Activated CD8-positive, alpha-beta T cell treated with anti-CD3 and anti-CD28 coated beads for 36 hours (primary cell): ENCODE data around the gene MANBA. TPM values are rescaled to one million over a fixed set of nuclear protein-coding genes. Genes with fewer than 3 reads are reported as not detected.
A peak's percentile ranks its signal among the peaks of the same experiment; 100 is the strongest.

ENCODE experiments used
- ATAC-seq: fragments of 200-7000 bp; cut with Tn5 transposase; one replicate; pipeline ENCODE4 v1.10.0; 2021; ENCODE audit warnings: mild to moderate bottlenecking, moderate library complexity
- CTCF ChIA-PET: fragments of 350-600 bp; sonication (Branson Sonifier 250); formaldehyde crosslinking; loops from one replicate; lab custom pipeline; 2021; ENCODE audit warnings: antibody characterized with exemption; lab: Charles Lee
- POLR2A ChIA-PET: fragments of 350-600 bp; sonication (Branson Sonifier 250); formaldehyde crosslinking; loops from one replicate; lab custom pipeline; 2021; ENCODE audit warnings: antibody characterized with exemption; lab: Charles Lee
- DNase-seq: peaks from one replicate; pipeline ENCODE4 v3.0.0-alpha.2; 2020
- H3K27ac Mint-ChIP-seq: one replicate; pipeline ENCODE4 v1.8.0; 2021; ENCODE audit warnings: mild to moderate bottlenecking, mixed read lengths
- H3K27me3 Mint-ChIP-seq: one replicate; pipeline ENCODE4 v1.8.0; 2021; ENCODE audit warnings: mixed read lengths
- H3K36me3 Mint-ChIP-seq: one replicate; pipeline ENCODE4 v1.8.0; 2021; ENCODE audit warnings: low read depth, mixed read lengths
- H3K4me1 Mint-ChIP-seq: one replicate; pipeline ENCODE4 v1.8.0; 2021; ENCODE audit warnings: low read depth, mixed read lengths
- H3K4me3 Mint-ChIP-seq: one replicate; pipeline ENCODE4 v1.8.0; 2021; ENCODE audit warnings: mild to moderate bottlenecking, moderate library complexity, mixed read lengths
- H3K9me3 Mint-ChIP-seq: one replicate; pipeline ENCODE4 v1.8.0; 2021; ENCODE audit warnings: mixed read lengths
- CTCF ChIP-seq: fragments of 200-600 bp; IDR thresholded peaks from one replicate; pipeline ENCODE4 v1.8.0; 2022; ENCODE audit warnings: antibody characterized with exemption, mild to moderate bottlenecking
- intact Hi-C: fragments of 100-400 bp; cut with micrococcal nuclease; formaldehyde crosslinking; loops from one replicate; pipeline ENCODE4 v1.10.0; 2022
- total RNA-seq, 2 experiments: library from RNA; stranded (reverse); gene quantifications; one replicate each; pipeline ENCODE4 v1.2.3, GENCODE V29; 2021

MANBA gene
- total RNA-seq, 2 experiments from 2014 or later: 14.5 to 16.3 TPM

DNA sequence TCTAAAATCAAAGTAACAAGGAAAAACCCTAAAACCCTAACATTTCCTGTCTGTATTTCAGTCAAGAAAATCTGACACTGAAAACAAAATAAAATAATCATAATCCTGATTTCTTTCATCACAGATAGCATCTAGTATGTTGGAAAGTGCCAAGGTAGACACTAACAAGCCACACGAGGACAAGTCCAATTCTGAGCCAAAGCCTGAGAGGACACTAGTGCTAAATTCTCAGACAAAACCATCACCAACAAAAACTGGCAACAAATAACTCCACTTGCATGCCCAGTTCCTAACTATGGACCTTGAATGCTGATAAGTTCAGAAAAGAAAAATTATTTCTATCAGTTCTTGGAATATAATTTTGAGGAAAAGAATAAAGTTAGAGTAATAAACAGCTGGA lies 113.7 kb downstream of the MANBA start:
- intact Hi-C loops: no loop called here
- Mint-ChIP-seq H3K27me3 (no peaks in the 10 kb centered on the region), H3K4me1 (peaks cover 10% of the 10 kb centered on the region), H3K9me3 (no peaks in the 10 kb centered on the region), H3K36me3 (peaks cover 21% of the 10 kb centered on the region), H3K27ac (no peak overlapping the region), H3K4me3 (no peak overlapping the region)
- ATAC-seq: no peak
- POLR2A ChIA-PET: no interaction called here
- CTCF ChIA-PET: no interaction called here
- no peak for TF ChIP-seq CTCF
- no peak for DNase-seq

DNA sequence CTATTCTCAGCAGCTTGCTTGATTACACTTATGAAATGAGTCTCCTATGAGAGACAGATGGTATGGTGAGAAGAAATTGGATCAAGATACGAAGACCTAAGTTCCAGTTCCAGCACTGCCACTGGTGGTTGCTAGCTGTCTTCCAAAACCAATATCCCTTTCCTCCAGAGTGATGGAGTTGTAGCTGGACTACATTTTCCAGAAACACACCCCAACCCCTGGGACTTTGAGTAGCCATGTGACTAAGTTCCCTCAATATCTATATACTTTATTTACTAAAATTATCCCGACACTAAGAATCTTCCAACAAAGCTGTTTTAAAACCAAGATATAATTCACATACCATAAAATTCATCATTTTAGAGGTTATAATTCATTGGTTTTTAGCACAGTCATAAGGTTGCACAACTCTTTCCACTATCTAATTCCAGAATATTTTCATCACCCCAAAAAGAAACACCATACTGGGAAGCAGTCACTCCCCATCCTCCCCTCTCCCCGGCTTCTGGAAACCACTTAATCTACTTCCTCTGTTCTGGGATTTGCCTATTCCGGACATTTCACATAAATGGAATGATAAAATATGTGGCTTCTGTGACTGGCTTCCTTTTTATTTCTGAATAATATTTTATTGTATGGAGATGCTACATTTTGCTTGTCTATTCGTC lies 118.0 kb downstream of the MANBA start:
- no peak for ATAC-seq
- intact Hi-C loops: no loop called here
- CTCF ChIA-PET: interaction anchor here (0.9 kb wide), 1 partner anchor 9 kb away, joined by 3 read pairs; no protein-coding TSS in a partner anchor

DNA sequence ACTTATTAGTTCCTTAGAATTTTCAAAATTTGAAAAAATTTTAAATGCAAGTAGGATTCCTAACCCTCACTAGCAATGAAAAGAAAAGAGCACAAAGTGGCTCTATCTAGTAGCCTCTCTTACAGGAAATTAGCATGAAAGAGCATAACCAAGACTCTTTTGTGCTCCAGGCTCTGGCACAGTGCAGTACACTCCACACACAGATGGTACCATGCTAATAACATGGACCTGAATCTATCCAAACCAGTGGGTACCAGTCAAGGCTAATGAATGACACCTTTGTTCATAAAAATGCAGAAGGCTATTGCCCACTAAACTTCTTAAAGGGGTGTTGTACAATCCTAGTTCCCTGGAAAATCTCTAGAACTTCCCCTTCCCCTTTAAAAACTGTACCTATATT lies 119.0 kb downstream of the MANBA start:
- CTCF ChIA-PET: interaction anchor here (1.0 kb wide), 1 partner anchor 458 kb away, joined by 3 read pairs; the partner anchor contains the start of gene BDH2
- TF ChIP-seq CTCF: no peak
- Mint-ChIP-seq H3K4me3 (no peak overlapping the region), H3K27ac (no peak overlapping the region), H3K36me3 (peaks cover 28% of the 10 kb centered on the region), H3K4me1 (peaks cover 14% of the 10 kb centered on the region), H3K27me3 (no peaks in the 10 kb centered on the region), H3K9me3 (no peaks in the 10 kb centered on the region)
- no peak for DNase-seq
- POLR2A ChIA-PET: no interaction called here
- intact Hi-C loops: no loop called here
- ATAC-seq: no peak

More for the DNA sequence above, 118.0 kb downstream of the MANBA start:
- no peaks in the 10 kb centered on the region for H3K9me3 Mint-ChIP-seq
- no peak overlapping the region for H3K27ac Mint-ChIP-seq
- no peak for DNase-seq
- peaks cover 21% of the 10 kb centered on the region for H3K4me1 Mint-ChIP-seq
- POLR2A ChIA-PET: no interaction called here
- no peak overlapping the region for H3K4me3 Mint-ChIP-seq
- H3K27me3 Mint-ChIP-seq: no peaks in the 10 kb centered on the region
- peaks cover 20% of the 10 kb centered on the region for H3K36me3 Mint-ChIP-seq
- TF ChIP-seq CTCF: no peak

- ATAC-seq: no peak
- intact Hi-C loops: no loop called here
- POLR2A ChIA-PET: no interaction called here
- no peak for TF ChIP-seq CTCF
- H3K36me3 Mint-ChIP-seq: peaks cover 30% of the 10 kb centered on the region
- H3K4me3 Mint-ChIP-seq: no peak overlapping the region
- no peaks in the 10 kb centered on the region for H3K27me3 Mint-ChIP-seq
- no peaks in the 10 kb centered on the region for H3K9me3 Mint-ChIP-seq
- no peak for DNase-seq
- no peak overlapping the region for H3K27ac Mint-ChIP-seq
- H3K4me1 Mint-ChIP-seq: peaks cover 11% of the 10 kb centered on the region
- CTCF ChIA-PET: interaction anchor here (1.0 kb wide), 1 partner anchor 459 kb away, joined by 3 read pairs; the partner anchor contains the start of gene BDH2
Observed at GRCh38 chr4:102640669-102641068, 120.1 kb downstream of the MANBA start.

GRCh38 chr4:102639598-102639997 lies 121.2 kb downstream of the MANBA start:
- H3K9me3 Mint-ChIP-seq: no peaks in the 10 kb centered on the region
- DNase-seq (peak; percentile 22), ATAC-seq (peak; percentile 65)
- intact Hi-C loops: no loop called here
- H3K27ac Mint-ChIP-seq: peak overlapping the region; percentile 81
- ChIA-PET POLR2A (no interaction called here), CTCF (no interaction called here)
- peaks cover 32% of the 10 kb centered on the region for H3K36me3 Mint-ChIP-seq
- peak overlapping the region; percentile 60 for H3K4me3 Mint-ChIP-seq
- H3K4me1 Mint-ChIP-seq: peaks cover 11% of the 10 kb centered on the region
- no peak for TF ChIP-seq CTCF
- H3K27me3 Mint-ChIP-seq: no peaks in the 10 kb centered on the region
